ENCODE data around the gene ADAM10. TPM values are rescaled to one million over a fixed set of nuclear protein-coding genes. Genes with fewer than 3 reads are reported as not detected.

Gene ADAM10
- total RNA-seq, 6 experiments from 2014 or later = 155 to 227 (median 196) TPM

DNA sequence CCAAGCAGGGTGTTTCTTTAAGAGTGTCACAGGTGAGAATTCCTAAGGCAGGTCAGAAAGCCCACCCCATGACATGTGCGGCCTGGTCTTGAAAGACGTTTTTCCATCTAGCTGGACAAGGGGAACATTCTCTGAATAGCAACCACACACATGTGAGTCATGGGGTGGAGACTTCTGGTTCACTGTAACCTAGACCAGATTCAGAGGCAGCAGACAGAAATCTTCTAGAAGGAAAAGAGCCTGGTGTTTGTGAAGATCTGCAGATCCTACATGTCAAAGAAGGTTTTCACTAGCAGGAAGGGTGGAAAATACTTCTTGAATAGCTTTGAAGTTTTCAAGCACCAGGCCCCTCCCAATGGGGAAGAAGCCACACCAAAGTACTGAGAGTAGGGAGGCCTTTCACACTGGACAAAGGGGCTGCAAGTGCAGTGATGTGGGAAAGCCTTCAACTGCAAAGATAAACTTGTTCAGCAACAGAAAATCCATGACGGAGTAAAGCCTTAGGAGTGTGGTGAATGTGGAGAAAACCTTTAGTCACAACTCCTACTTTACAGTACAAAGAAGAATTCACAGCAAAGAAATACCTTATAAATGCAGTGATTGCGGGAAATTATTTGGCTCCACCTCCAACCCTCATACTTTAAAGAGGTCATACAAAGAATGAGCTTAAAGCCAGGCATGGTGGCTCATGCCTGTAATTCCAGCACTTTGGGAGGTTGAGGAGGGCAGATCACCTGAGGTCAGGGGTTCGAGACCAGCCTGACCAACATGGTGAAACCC lies 17.6 kb downstream of the ADAM10 start:
- Mint-ChIP-seq H3K27ac (peak overlapping the region; percentile 82), H3K4me3 (peak overlapping the region; percentile 23), H3K4me1 (ENCODE audit: low read depth) (peaks cover 40% of the 10 kb centered on the region), H3K27me3 (ENCODE audit: insufficient read depth) (no peaks in the 10 kb centered on the region; the same call in 1 of the 2 replicates), H3K36me3 (ENCODE audit: low read depth) (peaks cover 6% of the 10 kb centered on the region; the same call in 1 of the 2 replicates), H3K9me3 (peaks cover 4% of the 10 kb centered on the region; the same call in 1 of the 2 replicates)
- DNase-seq = peak; percentile 48
- TF ChIP-seq, protein P1, sequence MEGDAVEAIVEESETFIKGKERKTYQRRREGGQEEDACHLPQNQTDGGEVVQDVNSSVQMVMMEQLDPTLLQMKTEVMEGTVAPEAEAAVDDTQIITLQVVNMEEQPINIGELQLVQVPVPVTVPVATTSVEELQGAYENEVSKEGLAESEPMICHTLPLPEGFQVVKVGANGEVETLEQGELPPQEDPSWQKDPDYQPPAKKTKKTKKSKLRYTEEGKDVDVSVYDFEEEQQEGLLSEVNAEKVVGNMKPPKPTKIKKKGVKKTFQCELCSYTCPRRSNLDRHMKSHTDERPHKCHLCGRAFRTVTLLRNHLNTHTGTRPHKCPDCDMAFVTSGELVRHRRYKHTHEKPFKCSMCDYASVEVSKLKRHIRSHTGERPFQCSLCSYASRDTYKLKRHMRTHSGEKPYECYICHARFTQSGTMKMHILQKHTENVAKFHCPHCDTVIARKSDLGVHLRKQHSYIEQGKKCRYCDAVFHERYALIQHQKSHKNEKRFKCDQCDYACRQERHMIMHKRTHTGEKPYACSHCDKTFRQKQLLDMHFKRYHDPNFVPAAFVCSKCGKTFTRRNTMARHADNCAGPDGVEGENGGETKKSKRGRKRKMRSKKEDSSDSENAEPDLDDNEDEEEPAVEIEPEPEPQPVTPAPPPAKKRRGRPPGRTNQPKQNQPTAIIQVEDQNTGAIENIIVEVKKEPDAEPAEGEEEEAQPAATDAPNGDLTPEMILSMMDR (IDR thresholded peaks at IDR 0.05) = no peak

DNA sequence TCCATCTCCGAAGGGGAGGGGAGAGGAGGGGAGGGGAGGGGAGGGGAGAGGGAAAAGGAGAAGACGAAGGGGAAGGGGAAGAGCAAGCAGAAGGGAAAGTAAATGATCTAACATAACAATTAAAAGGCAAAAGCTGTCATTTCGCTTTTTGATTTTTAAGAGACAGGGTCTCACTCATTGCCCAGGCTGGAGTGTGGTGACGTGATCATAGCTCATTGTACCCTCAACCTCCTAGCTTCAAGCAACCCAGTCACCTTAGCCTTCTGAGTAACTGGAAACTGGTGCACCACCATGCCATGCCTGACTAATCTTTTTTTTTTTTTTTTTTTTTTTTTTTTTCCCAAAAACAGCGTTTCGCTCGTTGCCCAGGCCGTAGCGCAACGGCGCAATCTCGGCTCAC lies 22.6 kb downstream of the ADAM10 start:
- peaks cover 47% of the 10 kb centered on the region for H3K4me1 Mint-ChIP-seq (ENCODE audit: low read depth)
- no peak overlapping the region for H3K4me3 Mint-ChIP-seq

DNA sequence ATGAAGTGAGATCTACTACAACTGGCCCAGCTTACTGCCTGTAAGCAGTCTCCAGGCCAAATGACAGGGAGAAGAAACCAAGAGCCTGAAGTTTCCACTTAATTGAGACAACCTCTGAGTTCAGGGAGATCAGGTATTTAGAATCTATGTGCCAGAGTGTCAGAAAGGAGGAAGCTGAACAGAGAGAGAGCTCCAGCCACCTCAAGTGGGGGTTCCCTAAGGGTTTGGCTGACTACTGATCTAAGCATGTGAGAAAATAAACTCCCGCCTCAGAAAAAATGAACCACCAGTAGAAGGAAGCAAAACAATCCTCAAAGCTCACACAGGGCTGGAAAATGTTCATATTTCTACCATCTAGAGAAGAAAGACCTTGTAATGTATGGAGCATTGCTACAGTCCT lies 25.0 kb downstream of the ADAM10 start:
- peak; percentile 8 for DNase-seq
- Mint-ChIP-seq H3K36me3 (ENCODE audit: low read depth) (peaks cover 5% of the 10 kb centered on the region; the same call in 1 of the 2 replicates), H3K27me3 (ENCODE audit: insufficient read depth) (no peaks in the 10 kb centered on the region; the same call in 1 of the 2 replicates), H3K27ac (peak overlapping the region; percentile 19), H3K9me3 (no peaks in the 10 kb centered on the region), H3K4me3 (0 out of 2 replicates have a peak overlapping the region, but pooled peaks have one; percentile 1), H3K4me1 (ENCODE audit: low read depth) (peaks cover 35% of the 10 kb centered on the region)
- TF ChIP-seq, protein P1 (IDR thresholded peaks at IDR 0.05) = no peak

More for the DNA sequence above, 22.6 kb downstream of the ADAM10 start:
- TF ChIP-seq, protein P1 (IDR thresholded peaks at IDR 0.05) = no peak
- no peaks in the 10 kb centered on the region; the same call in 1 of the 2 replicates for H3K27me3 Mint-ChIP-seq (ENCODE audit: insufficient read depth)
- H3K27ac Mint-ChIP-seq = no peak overlapping the region
- peaks cover 6% of the 10 kb centered on the region; the same call in 1 of the 2 replicates for H3K36me3 Mint-ChIP-seq (ENCODE audit: low read depth)
- H3K9me3 Mint-ChIP-seq = peaks cover under 1% of the 10 kb centered on the region; the same call in 1 of the 2 replicates
- DNase-seq = no peak

DNA sequence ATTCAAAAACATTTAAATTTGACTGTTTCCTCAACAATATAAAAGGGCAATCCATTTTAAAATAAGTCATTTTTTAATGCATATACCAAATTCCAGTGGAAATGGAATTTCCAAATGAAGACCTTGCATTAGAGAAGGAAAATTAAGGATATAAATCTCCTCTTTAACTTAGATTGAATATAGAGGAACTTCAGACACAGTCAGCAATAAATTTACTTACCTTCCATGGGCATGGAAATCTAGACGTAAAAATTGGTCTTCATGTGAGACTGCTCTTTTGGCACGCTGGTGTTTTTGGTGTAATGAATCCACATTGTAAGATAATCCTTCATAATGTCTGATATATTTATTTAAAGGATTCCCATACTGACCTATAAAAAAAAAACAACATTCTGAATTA lies 32.1 kb downstream of the ADAM10 start:
- Mint-ChIP-seq H3K36me3 (ENCODE audit: low read depth) (no peaks in the 10 kb centered on the region; the same call in 1 of the 2 replicates), H3K9me3 (no peaks in the 10 kb centered on the region), H3K27ac (no peak overlapping the region), H3K4me3 (no peak overlapping the region), H3K4me1 (ENCODE audit: low read depth) (0 out of 2 replicates have a peak, but pooled peaks cover 5% of the 10 kb centered on the region), H3K27me3 (ENCODE audit: insufficient read depth) (no peaks in the 10 kb centered on the region)
- DNase-seq = no peak
- TF ChIP-seq, protein P1 (IDR thresholded peaks at IDR 0.05) = no peak

DNA sequence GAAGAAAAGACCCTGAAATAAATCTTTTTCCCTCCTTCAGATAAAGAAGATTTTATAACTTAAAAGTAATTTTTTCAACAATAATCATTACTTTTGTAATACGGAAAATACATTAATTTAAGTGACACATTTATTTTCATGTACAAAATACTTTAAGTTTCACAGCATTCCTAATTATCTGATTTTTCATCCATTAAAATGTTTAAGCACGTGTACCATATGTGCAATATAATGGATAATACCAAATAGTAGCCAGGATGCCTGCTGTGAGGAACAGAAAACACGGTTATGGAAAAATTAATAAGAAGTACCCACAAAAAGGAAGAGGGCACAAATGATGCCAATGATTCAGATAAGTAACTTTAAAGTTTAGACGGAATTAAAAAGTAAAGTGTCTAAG lies 33.5 kb downstream of the ADAM10 start:
- Mint-ChIP-seq H3K27ac (no peak overlapping the region), H3K4me1 (ENCODE audit: low read depth) (0 out of 2 replicates have a peak, but pooled peaks cover 5% of the 10 kb centered on the region), H3K4me3 (no peak overlapping the region), H3K36me3 (ENCODE audit: low read depth) (no peaks in the 10 kb centered on the region; the same call in 1 of the 2 replicates), H3K9me3 (no peaks in the 10 kb centered on the region), H3K27me3 (ENCODE audit: insufficient read depth) (no peaks in the 10 kb centered on the region)
- TF ChIP-seq, protein P1 (IDR thresholded peaks at IDR 0.05) = no peak
- no peak for DNase-seq
